GM18505 (cell line): ENCODE measurements around the gene CDH13.

Source experiments
- ATAC-seq: cut with Tn5 transposase; IDR thresholded peaks from one replicate; pipeline ENCODE4 v1.9.1; 2021; ENCODE audit not compliant: unreplicated experiment
- POLR2A ChIP-seq: IDR thresholded peaks from 4 replicates; pipeline ENCODE4 v1.6.1; 2011; ENCODE audit warnings: borderline replicate concordance; ENCODE audit not compliant: insufficient read depth, insufficient read length; ENCODE audit errors: extremely low read depth

Gene CDH13

DNA sequence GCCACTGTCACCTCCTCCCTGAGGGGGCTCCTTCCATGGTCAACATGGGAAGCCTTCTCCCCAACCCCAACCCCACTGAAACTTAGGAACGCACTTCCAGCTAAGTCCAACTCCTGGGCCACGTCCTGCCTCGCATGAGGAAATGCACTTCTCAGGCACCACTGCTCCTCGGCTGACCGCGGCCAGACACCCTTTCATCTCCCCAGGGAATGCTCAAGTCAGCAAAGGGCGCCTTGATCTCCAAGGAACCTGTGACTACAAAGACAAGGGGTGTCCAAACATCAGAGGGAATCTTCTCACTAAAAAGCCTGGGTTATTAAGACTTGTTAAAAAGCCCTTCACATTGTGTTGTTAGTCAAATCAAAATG lies 1056.1 kb downstream of the CDH13 start:
- ATAC-seq = no peak
- no peak for TF ChIP-seq POLR2A

DNA sequence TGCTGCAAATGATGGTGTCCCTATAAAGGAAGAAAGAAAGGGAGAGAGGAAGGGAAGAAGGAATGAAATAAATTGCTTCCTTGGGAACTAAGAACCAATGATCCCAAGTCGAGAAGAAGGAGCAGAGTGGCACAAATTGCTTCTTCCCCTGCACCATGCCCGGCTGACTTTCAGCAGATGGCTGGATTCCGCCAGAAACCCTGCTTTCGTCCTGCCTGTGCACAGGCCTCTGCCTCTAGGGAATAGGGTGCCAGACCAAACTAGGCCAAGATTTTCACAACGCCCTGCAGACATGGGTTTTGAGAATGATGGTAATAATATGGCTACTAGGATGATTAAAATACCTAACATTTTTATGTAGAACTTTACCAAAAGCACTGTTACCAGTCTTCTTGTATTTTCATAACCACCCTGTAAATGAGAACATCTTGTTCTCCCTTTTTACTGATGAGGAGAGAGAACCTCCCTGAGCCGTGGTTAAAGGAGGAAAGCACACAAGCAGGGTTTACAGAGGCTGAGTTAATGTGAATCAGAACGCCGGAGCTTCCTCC lies 1058.9 kb downstream of the CDH13 start:
- ATAC-seq = no peak
- no peak for TF ChIP-seq POLR2A

DNA sequence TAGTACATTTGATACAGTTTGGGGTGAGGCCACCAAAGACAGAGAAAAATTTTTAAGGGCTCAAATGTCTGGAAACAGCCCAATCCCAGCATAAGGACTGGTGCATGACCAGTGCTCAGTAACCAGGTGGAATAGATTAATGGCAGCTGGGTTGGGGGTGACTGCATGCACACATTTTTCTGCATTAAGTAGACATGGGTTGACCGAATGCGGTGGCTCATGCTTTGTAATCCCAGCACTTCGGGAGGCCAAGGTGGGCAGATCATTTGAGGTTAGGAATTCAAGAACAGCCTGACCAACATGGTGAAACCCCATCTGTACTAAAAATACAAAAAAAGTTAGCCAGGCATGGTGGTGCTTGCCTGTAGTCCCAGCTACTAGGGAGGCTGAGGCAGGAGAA lies 1060.0 kb downstream of the CDH13 start:
- no peak for TF ChIP-seq POLR2A
- ATAC-seq = no peak

DNA sequence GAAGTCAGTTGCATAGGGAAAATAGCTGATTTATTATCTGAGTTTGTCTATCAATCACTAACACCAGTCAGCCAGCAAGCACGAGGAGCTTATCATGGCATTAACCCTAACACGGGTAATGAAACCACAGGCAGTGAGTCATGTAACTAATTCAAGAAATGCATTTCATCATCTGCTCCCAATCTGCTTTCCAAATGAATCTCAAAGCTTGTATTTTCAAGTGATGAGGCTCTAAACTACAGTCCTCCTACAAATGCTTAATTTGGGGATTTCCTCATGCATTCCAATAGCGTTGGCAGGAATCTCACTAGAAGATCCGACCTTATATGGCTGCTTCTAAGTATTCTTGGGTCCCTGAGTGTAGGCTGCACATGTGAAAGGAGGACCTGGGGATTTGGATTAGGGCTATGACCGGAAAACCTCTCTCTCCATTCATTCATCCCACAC lies 1062.6 kb downstream of the CDH13 start:
- no peak for TF ChIP-seq POLR2A
- ATAC-seq = no peak

GRCh38 chr16:83692224-83692623 lies 1065.5 kb downstream of the CDH13 start:
- ATAC-seq = no peak
- no peak for TF ChIP-seq POLR2A

DNA sequence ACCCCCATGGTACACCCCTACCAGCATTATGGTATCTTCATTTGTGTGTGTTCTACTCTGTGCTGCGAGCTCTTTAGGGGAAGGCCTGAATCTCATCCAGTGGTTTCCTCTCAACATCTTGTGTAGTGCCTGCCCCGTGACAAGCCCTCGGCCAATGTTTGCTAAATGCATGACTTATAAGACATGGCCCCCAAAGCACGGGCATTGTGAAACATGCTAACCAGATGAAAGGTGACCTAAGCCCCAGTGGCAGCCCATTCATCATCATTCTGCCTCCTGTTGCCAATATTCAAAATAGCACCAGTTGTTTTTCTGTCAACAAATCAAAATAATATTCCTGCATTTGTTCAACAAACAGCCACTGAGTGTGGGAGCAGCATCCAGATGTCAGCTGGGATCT lies 1072.2 kb downstream of the CDH13 start:
- TF ChIP-seq POLR2A = no peak
- no peak for ATAC-seq

GRCh38 chr16:83699817-83700216 lies 1073.0 kb downstream of the CDH13 start:
- no peak for ATAC-seq
- no peak for TF ChIP-seq POLR2A

DNA sequence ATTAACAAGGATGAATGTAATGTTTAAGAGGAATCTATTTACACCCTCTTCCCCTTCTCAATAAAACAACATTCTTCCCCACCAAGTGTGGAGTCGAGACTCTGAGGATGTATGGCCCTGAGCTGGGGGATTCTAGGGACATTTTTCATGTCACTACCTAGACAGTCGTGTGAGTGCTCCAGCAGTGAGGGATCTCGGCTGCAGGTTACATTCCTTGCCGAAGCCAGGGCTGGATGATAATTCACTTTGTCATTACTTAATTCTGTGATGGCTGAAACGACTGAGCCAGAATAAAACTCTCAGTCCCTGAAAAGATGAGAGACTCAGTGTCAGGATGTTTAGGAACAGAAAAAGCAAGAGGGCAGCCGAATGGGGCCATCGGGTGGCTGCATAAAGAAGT lies 1074.1 kb downstream of the CDH13 start:
- no peak for TF ChIP-seq POLR2A
- ATAC-seq = no peak

DNA sequence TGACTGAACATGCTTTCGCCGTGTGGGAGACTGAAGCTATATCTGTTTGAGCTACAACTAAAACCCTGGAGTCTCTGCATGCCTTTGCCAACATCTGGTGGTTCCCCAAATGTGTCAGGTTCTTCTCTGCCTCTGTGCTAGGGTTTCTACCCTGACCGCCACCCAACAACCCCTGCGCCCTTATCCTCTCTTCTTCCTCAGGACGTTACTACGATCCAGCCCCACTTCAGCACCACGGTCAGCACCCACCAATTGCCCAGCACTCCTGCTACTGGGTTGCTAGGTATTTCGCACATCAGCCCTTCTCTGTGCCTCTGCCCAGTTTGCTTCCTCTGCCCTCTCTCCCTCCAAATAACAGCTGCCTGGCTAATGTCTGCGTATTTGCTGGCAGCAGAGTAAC lies 1074.7 kb downstream of the CDH13 start:
- ATAC-seq = no peak
- no peak for TF ChIP-seq POLR2A

DNA sequence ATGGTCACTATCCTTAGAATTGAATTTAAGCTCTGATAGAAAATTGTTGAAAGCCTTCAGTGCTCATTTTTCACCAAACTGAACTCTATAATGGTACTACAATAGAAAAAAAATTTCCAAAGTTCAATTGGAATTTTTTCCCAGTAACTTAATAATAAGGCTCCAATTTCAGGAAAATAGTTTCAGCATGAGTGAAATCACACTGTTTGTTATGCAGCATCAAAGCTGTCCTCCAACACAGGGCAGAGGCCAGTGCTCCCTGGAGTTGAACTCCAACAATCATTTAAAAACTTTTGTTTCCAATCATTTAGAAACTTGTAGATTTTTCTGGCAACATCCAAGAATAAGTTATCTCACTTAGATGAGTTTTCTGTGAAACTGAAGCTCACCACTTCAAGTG lies 1077.9 kb downstream of the CDH13 start:
- no peak for ATAC-seq
- no peak for TF ChIP-seq POLR2A

DNA sequence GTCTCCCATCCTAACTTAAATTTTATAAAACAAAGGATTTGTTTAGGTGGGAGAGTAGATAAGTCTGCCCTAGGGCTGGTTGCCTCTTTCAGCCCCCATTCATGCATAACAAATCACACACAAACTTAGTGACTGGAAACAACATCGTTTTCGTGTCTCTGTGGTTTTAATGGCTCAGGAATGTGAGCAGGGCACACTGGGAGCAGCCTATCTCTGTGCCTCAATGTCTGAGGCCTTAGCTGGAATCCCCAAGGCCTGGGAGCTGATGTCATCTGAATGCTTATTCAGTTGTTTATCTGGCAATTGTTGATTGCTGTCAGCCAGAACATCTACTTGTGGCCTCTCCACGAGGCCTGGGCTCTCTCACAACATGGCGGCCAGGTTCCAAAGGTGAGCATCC lies 1079.1 kb downstream of the CDH13 start:
- ATAC-seq = no peak
- no peak for TF ChIP-seq POLR2A

- TF ChIP-seq POLR2A = no peak
- ATAC-seq = no peak
Measured at GRCh38 chr16:83706394-83706793, 1079.6 kb downstream of the CDH13 start.

DNA sequence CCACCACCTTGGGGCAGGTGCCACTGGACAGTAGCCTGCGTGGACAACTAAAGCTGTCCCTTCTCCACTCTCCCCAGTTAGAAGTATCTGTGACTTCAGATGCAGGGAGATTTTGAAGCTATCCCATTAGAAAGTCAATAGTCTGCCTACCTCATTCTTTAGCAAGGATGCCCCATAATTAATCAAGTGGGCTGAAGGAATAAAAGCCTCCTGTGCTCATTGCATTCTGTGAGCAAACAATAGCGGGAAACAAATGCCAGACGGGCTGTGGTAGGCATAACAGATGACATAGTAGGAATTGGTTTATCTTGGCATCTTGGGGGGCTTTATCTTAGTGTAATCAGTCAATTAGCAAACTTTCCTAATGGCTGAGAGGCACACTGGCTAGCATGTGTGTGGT lies 1084.3 kb downstream of the CDH13 start:
- no peak for TF ChIP-seq POLR2A
- no peak for ATAC-seq

DNA sequence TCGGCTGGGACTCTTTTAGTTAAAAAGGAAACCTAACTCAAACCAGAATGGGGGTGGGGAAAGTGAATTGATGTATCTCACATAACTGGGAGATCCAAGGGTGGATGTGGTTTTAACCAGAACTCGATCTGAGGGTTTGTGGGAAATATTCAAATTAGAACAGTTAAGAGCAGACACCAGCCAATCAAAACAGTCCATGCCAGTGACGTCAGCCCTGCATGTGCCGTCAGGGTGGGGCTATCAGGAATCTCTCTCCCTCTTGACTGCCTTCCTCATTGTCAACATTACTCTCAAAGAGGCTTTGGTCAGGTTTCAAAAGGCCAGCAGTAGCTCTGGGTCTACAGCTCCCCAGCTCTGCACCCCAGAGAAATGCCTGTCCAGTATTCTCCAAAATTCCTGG lies 1086.8 kb downstream of the CDH13 start:
- no peak for ATAC-seq
- TF ChIP-seq POLR2A = no peak

DNA sequence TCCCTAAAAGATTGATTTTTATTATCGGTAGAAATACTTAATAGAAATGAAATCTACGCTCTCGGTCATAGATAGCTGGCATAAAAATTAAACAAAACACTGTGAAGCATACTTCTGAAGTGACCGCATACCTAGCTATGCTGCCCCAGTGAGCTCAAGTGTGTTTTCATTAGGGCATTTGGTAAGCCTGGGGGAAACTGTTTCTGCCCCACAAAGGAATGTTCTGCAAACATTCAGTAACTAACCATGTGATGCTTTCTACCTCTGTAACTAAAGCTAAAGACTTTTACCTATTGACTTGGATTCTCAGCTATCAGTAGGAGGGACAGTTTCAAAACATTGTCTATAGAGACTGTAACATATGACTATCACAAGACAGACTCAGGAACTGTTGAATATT lies 1087.5 kb downstream of the CDH13 start:
- TF ChIP-seq POLR2A = no peak
- no peak for ATAC-seq
